Stimulated activated memory B cell treated with anti-CD40 and anti-IgM and Interleukin-4, amounts not matched to agents 10 μg/mL and 1 μg/mL and 100 μg/mL, for 72 hours (primary cell): Measurements from ENCODE around the gene TMEM17.

ENCODE experiments used
- ATAC-seq: fragments of 150-1000 bp; cut with Tn5 transposase; 2 replicates; pipeline ENCODE4 v1.10.0; 2021
- H3K27ac Mint-ChIP-seq: one replicate; pipeline ENCODE4 v1.8.0; 2022; ENCODE audit warnings: mild to moderate bottlenecking, mixed read lengths
- H3K27me3 Mint-ChIP-seq: one replicate; pipeline ENCODE4 v1.8.0; 2022; ENCODE audit warnings: mixed read lengths
- H3K36me3 Mint-ChIP-seq: one replicate; pipeline ENCODE4 v1.8.0; 2022; ENCODE audit warnings: mixed read lengths
- H3K4me1 Mint-ChIP-seq: one replicate; pipeline ENCODE4 v1.8.0; 2022; ENCODE audit warnings: mixed read lengths
- H3K4me3 Mint-ChIP-seq: one replicate; pipeline ENCODE4 v1.8.0; 2022; ENCODE audit warnings: mild to moderate bottlenecking, moderate library complexity, mixed read lengths
- H3K9me3 Mint-ChIP-seq: one replicate; pipeline ENCODE4 v1.8.0; 2022; ENCODE audit warnings: mixed read lengths

Gene TMEM17

GRCh38 chr2:62458206-62458641, 47.8 kb downstream of the TMEM17 start:
- Mint-ChIP-seq H3K4me3 (no peak overlapping the region), H3K36me3 (no peaks in the 10 kb centered on the region), H3K27me3 (peaks cover 11% of the 10 kb centered on the region), H3K9me3 (no peaks in the 10 kb centered on the region), H3K4me1 (no peaks in the 10 kb centered on the region), H3K27ac (no peak overlapping the region)
- ATAC-seq: no peak

- no peak for ATAC-seq
- no peaks in the 10 kb centered on the region for H3K4me1 Mint-ChIP-seq
- H3K27ac Mint-ChIP-seq: no peak overlapping the region
- H3K4me3 Mint-ChIP-seq: peak overlapping the region; percentile 22
- no peaks in the 10 kb centered on the region for H3K9me3 Mint-ChIP-seq
- peaks cover 11% of the 10 kb centered on the region for H3K27me3 Mint-ChIP-seq
- H3K36me3 Mint-ChIP-seq: no peaks in the 10 kb centered on the region
These were observed 48.4 kb downstream of the TMEM17 start for GRCh38 chr2:62457556-62457955.

- Mint-ChIP-seq H3K4me1 (no peaks in the 10 kb centered on the region), H3K4me3 (peak overlapping the region; percentile 22), H3K27me3 (peaks cover 11% of the 10 kb centered on the region), H3K36me3 (no peaks in the 10 kb centered on the region), H3K9me3 (no peaks in the 10 kb centered on the region), H3K27ac (no peak overlapping the region)
- ATAC-seq: peak; percentile 79
These were observed 49.1 kb downstream of the TMEM17 start for GRCh38 chr2:62456721-62457539.

- no peak overlapping the region for H3K27ac Mint-ChIP-seq
- H3K4me1 Mint-ChIP-seq: no peaks in the 10 kb centered on the region
- H3K4me3 Mint-ChIP-seq: no peak overlapping the region
These were observed 49.9 kb downstream of the TMEM17 start for GRCh38 chr2:62455957-62456692.

GRCh38 chr2:62453955-62454354, 52.0 kb downstream of the TMEM17 start:
- Mint-ChIP-seq H3K27ac (no peak overlapping the region), H3K27me3 (peaks cover 11% of the 10 kb centered on the region), H3K9me3 (no peaks in the 10 kb centered on the region), H3K4me3 (no peak overlapping the region), H3K4me1 (no peaks in the 10 kb centered on the region), H3K36me3 (no peaks in the 10 kb centered on the region)
- ATAC-seq: no peak

More at GRCh38 chr2:62455957-62456692, 49.9 kb downstream of the TMEM17 start:
- Mint-ChIP-seq H3K27me3 (peaks cover 11% of the 10 kb centered on the region), H3K36me3 (no peaks in the 10 kb centered on the region), H3K9me3 (no peaks in the 10 kb centered on the region)
- ATAC-seq: no peak

GRCh38 chr2:62452701-62453454, 53.1 kb downstream of the TMEM17 start:
- H3K27me3 Mint-ChIP-seq: peaks cover 11% of the 10 kb centered on the region
- H3K4me1 Mint-ChIP-seq: no peaks in the 10 kb centered on the region
- ATAC-seq: no peak
- no peaks in the 10 kb centered on the region for H3K36me3 Mint-ChIP-seq
- no peak overlapping the region for H3K4me3 Mint-ChIP-seq
- no peaks in the 10 kb centered on the region for H3K9me3 Mint-ChIP-seq
- H3K27ac Mint-ChIP-seq: no peak overlapping the region

GRCh38 chr2:62450716-62451191, 55.2 kb downstream of the TMEM17 start:
- Mint-ChIP-seq H3K4me3 (no peak overlapping the region), H3K27me3 (peaks cover under 1% of the 10 kb centered on the region), H3K27ac (no peak overlapping the region), H3K36me3 (no peaks in the 10 kb centered on the region), H3K9me3 (no peaks in the 10 kb centered on the region), H3K4me1 (no peaks in the 10 kb centered on the region)
- no peak for ATAC-seq
